Parathyroid adenoma (tissue), 2 donors: ENCODE measurements around the gene WWP2.

Experiments used
- H2AFZ ChIP-seq: fragments of 300-600 bp; sonication (generic); one replicate; pipeline ENCODE4 v1.7.0; 2017; ENCODE audit warnings: antibody characterized with exemption, mild to moderate bottlenecking
- H3K27ac ChIP-seq: fragments of 300-600 bp; sonication (generic); one replicate; pipeline ENCODE4 v1.7.0; 2017
- H3K27me3 ChIP-seq: fragments of 300-600 bp; sonication (generic); one replicate; pipeline ENCODE4 v1.7.0; 2017; ENCODE audit warnings: low read length; ENCODE audit not compliant: control insufficient read depth, insufficient read depth
- H3K36me3 ChIP-seq: fragments of 300-600 bp; sonication (generic); one replicate; pipeline ENCODE4 v1.7.0; 2017; ENCODE audit warnings: low read length; ENCODE audit not compliant: control insufficient read depth, insufficient read depth
- H3K4me1 ChIP-seq: fragments of 300-600 bp; sonication (generic); one replicate; pipeline ENCODE4 v1.7.0; 2017; ENCODE audit warnings: control low read depth
- H3K4me2 ChIP-seq: fragments of 300-600 bp; sonication (generic); one replicate; pipeline ENCODE4 v1.7.0; 2017; ENCODE audit warnings: low read length
- H3K4me3 ChIP-seq: fragments of 300-600 bp; sonication (generic); one replicate; pipeline ENCODE4 v1.7.0; 2017; ENCODE audit warnings: low read depth, low read length
- H3K79me2 ChIP-seq: fragments of 300-600 bp; sonication (generic); one replicate; pipeline ENCODE4 v1.7.0; 2017; ENCODE audit warnings: control low read depth
- H3K9ac ChIP-seq: fragments of 300-600 bp; sonication (generic); one replicate; pipeline ENCODE4 v1.7.0; 2017; ENCODE audit warnings: mild to moderate bottlenecking
- H3K9me3 ChIP-seq: fragments of 300-600 bp; sonication (generic); one replicate; pipeline ENCODE4 v1.7.0; 2017; ENCODE audit warnings: low read length; ENCODE audit not compliant: control insufficient read depth
- CTCF ChIP-seq: fragments of 300-600 bp; sonication (generic); IDR thresholded peaks from one replicate; pipeline ENCODE4 v1.7.0; 2017; ENCODE audit warnings: antibody characterized with exemption, mild to moderate bottlenecking
- donor health status: primary hyperparathyroidism.

WWP2 gene

GRCh38 chr16:69773260-69773947 is 11.3 kb downstream of the WWP2 start:
- no peaks in the 10 kb centered on the region for H3K36me3 ChIP-seq
- no peak overlapping the region for H3K9ac ChIP-seq
- H3K79me2 ChIP-seq = peaks cover 41% of the 10 kb centered on the region
- H3K4me1 ChIP-seq = no peaks in the 10 kb centered on the region
- H3K9me3 ChIP-seq = no peaks in the 10 kb centered on the region
- H3K27ac ChIP-seq = no peak overlapping the region
- H3K4me3 ChIP-seq = no peak overlapping the region
- no peak overlapping the region for H2AFZ ChIP-seq
- no peak overlapping the region for H3K4me2 ChIP-seq
- H3K27me3 ChIP-seq = no peaks in the 10 kb centered on the region
- no peak for TF ChIP-seq CTCF

GRCh38 chr16:69775563-69775962 is 13.4 kb downstream of the WWP2 start:
- H3K79me2 ChIP-seq = peaks cover 32% of the 10 kb centered on the region
- no peaks in the 10 kb centered on the region for H3K4me1 ChIP-seq
- H3K36me3 ChIP-seq = no peaks in the 10 kb centered on the region
- no peak overlapping the region for H3K9ac ChIP-seq
- TF ChIP-seq CTCF = no peak
- no peaks in the 10 kb centered on the region for H3K9me3 ChIP-seq
- no peak overlapping the region for H2AFZ ChIP-seq
- H3K4me2 ChIP-seq = no peak overlapping the region
- no peaks in the 10 kb centered on the region for H3K27me3 ChIP-seq
- H3K4me3 ChIP-seq = no peak overlapping the region
- H3K27ac ChIP-seq = no peak overlapping the region

GRCh38 chr16:69779724-69780123 is 17.6 kb downstream of the WWP2 start:
- Histone ChIP-seq H3K27me3 (no peaks in the 10 kb centered on the region), H3K4me1 (no peaks in the 10 kb centered on the region), H3K9ac (no peak overlapping the region), H3K36me3 (no peaks in the 10 kb centered on the region), H3K4me3 (no peak overlapping the region), H3K4me2 (no peak overlapping the region), H3K27ac (no peak overlapping the region), H2AFZ (no peak overlapping the region), H3K9me3 (no peaks in the 10 kb centered on the region), H3K79me2 (peaks cover 24% of the 10 kb centered on the region)
- TF ChIP-seq CTCF = no peak

- no peak overlapping the region for H2AFZ ChIP-seq
- H3K4me2 ChIP-seq = no peak overlapping the region
- no peak for TF ChIP-seq CTCF
- H3K9me3 ChIP-seq = no peaks in the 10 kb centered on the region
- no peak overlapping the region for H3K4me3 ChIP-seq
- no peaks in the 10 kb centered on the region for H3K27me3 ChIP-seq
- H3K4me1 ChIP-seq = no peaks in the 10 kb centered on the region
- H3K9ac ChIP-seq = no peak overlapping the region
- H3K36me3 ChIP-seq = no peaks in the 10 kb centered on the region
- no peak overlapping the region for H3K27ac ChIP-seq
- H3K79me2 ChIP-seq = peaks cover 14% of the 10 kb centered on the region
These were observed 19.0 kb downstream of the WWP2 start for GRCh38 chr16:69781118-69781517.

GRCh38 chr16:69784586-69784985 is 22.5 kb downstream of the WWP2 start:
- Histone ChIP-seq H3K4me3 (no peak overlapping the region), H3K79me2 (peaks cover 20% of the 10 kb centered on the region), H3K9me3 (no peaks in the 10 kb centered on the region), H3K27me3 (no peaks in the 10 kb centered on the region), H3K4me1 (peaks cover 6% of the 10 kb centered on the region), H3K27ac (no peak overlapping the region), H3K36me3 (no peaks in the 10 kb centered on the region), H3K9ac (no peak overlapping the region), H3K4me2 (no peak overlapping the region), H2AFZ (no peak overlapping the region)
- no peak for TF ChIP-seq CTCF
